Upper lobe of left lung (tissue), 4 donors: ENCODE results near the gene FBXL5.
"Not testable (repeated sequence)": the region's sequence is repeated elsewhere in the genome, so short reads cannot be mapped to it uniquely, and the experiment has no call there.

Experiments
- EP300 ChIP-seq, 4 donors: sonication (generic); formaldehyde crosslinking; IDR thresholded peaks; one replicate each; pipeline ENCODE4 v1.5.1; 2017; ENCODE audit warnings: antibody characterized with exemption in 4 of 4, control low read depth in 2 of 4
- POLR2A ChIP-seq, 4 donors: fragments of 450-650 bp; IDR thresholded peaks; one replicate each; pipeline ENCODE4 v1.5.1; 2016 to 2017; ENCODE audit warnings: antibody characterized with exemption in 4 of 4, mild to moderate bottlenecking in 2 of 4
- POLR2AphosphoS5 ChIP-seq, 2 donors: sonication (generic); formaldehyde crosslinking; IDR thresholded peaks; one replicate each; pipeline ENCODE4 v1.5.1; 2017; ENCODE audit warnings: antibody characterized with exemption in 2 of 2
- TF ChIP-seq, protein P1 (sequence below), 6 experiments: fragments of 450-650 bp in 4 of 6; fragments of 200-600 bp in 2 of 6; sonication (generic) in 2 of 6; IDR thresholded peaks; one replicate each; pipeline ENCODE4 v1.5.1; 2016 to 2019; ENCODE audit warnings: antibody characterized with exemption in 6 of 6

DNA sequence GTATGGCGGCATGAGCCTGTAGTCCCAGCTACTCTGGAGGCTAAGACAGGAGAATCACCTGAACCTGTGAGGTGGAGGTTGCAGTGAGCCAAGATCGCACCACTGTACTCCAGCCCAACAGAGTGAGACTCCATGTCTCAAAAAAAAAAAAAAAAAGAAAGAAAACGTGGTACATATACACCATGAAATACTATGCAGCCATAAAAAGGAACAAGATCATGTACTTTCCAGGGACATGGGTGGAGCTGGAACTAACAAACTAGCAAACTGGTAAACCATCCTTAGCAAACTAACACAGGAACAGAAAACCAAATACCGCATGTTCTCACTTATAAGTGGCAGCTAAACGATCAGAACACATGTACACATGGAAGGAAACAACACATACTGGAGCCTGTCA is 37.8 kb downstream of the FBXL5 start:
- not testable (repeated sequence) for TF ChIP-seq POLR2A, POLR2AphosphoS5, EP300 (IDR thresholded peaks at IDR 0.05)
- TF ChIP-seq, protein P1, sequence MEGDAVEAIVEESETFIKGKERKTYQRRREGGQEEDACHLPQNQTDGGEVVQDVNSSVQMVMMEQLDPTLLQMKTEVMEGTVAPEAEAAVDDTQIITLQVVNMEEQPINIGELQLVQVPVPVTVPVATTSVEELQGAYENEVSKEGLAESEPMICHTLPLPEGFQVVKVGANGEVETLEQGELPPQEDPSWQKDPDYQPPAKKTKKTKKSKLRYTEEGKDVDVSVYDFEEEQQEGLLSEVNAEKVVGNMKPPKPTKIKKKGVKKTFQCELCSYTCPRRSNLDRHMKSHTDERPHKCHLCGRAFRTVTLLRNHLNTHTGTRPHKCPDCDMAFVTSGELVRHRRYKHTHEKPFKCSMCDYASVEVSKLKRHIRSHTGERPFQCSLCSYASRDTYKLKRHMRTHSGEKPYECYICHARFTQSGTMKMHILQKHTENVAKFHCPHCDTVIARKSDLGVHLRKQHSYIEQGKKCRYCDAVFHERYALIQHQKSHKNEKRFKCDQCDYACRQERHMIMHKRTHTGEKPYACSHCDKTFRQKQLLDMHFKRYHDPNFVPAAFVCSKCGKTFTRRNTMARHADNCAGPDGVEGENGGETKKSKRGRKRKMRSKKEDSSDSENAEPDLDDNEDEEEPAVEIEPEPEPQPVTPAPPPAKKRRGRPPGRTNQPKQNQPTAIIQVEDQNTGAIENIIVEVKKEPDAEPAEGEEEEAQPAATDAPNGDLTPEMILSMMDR (IDR thresholded peaks at IDR 0.05) = not testable (repeated sequence)
